Right renal pelvis (tissue), 4 donors: ENCODE measurements around the gene SZRD1. TPM values are rescaled to one million over a fixed set of nuclear protein-coding genes. Genes with fewer than 3 reads are reported as not detected.

Source experiments
- DNase-seq, 4 donors: peaks; one replicate each; pipeline ENCODE4 v3.0.0-alpha.2; 2013; ENCODE audit warnings: low read depth in 4 of 4, low spot score in 3 of 4, missing footprints in 1 of 4
- polyA plus RNA-seq, 4 donors: library from polyadenylated mRNA; unstranded; fragments of 120-200 nt; gene quantifications; one replicate each; pipeline ENCODE4 v1.2.1, GENCODE V29; 2013; ENCODE audit not compliant: insufficient read length in 4 of 4

Gene SZRD1
- polyA plus RNA-seq, 4 donors: 114 to 121 (median 116) TPM

DNA sequence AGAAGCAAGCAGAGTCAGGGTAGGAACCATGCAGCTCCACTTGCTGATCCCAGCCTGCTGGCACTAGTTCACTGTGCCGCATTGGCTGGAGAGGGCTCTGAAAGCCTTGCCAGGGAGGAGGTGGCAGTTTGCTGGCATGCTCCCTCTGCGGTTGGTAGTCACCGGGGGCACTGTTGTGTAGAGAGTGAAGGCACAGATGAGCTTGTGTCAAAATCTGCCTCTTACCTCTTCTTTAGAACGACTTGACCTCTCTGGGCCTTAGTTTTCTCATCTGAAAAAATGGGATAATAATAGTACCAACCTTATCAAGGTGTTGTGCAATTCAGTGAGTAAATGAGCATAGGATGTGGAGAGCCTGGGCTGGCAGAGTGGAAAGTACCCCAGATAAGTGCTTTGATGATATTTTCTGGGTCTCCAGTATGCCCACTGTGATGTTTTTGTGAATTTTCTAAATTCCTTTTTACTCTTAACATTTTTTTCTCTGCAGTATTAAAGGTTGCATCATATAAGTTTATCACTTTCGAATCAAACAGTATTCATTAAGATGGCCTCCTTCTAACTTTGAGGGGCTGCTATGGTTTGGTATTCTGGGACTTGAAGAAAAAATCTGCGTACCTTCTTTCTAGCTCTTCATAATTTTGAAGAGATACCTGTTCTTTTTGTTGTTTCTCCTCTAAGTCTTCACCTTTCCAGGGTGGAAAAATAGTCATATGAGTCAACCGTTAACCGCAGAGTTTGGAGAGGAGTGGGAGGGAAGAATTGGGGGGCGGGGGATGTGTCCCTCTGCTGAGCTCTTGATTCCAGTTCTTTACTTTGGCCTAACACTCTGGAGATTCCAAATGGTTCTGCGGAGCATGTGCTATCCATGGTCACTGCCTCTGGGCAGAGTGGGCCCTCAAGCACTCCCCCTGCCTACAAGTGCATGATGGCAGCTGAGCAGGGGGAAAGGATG lies 26.8 kb downstream of the SZRD1 start:
- DNase-seq: no peak

DNA sequence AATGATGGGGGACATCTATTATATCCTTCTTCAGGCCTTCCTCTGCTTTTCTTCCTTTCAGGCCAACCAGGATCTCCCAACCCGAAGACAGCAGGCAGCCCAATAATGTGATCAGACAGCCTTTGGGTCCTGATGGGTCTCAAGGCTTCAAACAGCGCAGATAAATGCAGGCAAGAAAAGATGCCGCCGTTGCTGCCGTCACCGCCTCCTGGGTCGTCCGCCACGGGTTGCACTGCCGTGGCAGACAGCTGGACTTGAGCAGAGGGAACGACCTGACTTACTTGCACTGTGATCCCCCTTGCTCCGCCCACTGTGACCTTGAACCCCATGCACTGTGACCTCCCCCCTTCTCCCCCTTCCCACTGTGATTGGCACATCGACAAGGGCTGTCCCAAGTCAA lies 27.9 kb downstream of the SZRD1 start:
- no peak for DNase-seq

DNA sequence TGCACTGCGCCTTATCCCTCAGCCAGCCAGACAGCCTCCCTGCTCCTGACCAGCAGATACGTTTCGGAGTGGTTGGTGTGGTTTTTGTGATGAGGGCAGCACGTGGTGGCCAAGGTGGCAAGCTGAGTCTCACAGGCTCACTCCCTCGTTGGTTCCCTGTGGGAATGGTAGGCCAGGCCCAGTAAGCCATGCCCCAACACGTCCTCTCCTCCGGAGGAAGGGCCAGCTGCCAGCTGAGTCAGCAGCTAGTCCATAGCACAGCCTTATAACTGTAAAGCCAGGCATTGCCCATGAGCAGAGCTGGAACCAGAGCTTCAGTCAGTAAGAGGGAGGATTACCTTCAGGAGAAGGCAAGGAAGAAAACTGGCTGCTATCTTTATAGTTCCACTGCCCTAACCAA lies 29.5 kb downstream of the SZRD1 start:
- DNase-seq: no peak

DNA sequence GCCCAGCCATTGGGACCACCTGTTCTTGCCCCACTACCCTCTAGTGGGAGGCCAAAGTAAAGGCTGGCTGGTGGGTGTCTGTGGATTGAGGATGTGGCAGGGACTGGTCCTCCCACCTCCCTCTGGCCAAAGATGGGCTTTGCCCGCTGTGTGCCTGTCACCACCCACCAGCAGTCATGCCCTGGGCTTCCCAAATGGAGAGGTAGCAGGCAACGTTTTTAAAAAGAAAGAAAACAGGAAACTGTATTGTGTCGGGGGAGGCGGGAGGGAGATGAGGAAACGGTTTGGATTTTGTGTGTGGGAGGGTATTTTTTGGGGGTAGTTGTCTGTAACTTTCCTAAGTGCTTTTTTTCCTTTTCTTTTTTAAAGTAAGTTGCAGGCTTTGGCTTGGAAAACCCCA lies 30.1 kb downstream of the SZRD1 start:
- no peak for DNase-seq

- DNase-seq: no peak
These were observed 31.4 kb downstream of the SZRD1 start for GRCh38 chr1:16398371-16398953.

- no peak for DNase-seq
These were observed 35.7 kb downstream of the SZRD1 start for GRCh38 chr1:16402742-16403141.

GRCh38 chr1:16405441-16405840 lies 38.4 kb downstream of the SZRD1 start:
- DNase-seq: no peak

GRCh38 chr1:16406868-16407267 lies 39.8 kb downstream of the SZRD1 start:
- DNase-seq: no peak

DNA sequence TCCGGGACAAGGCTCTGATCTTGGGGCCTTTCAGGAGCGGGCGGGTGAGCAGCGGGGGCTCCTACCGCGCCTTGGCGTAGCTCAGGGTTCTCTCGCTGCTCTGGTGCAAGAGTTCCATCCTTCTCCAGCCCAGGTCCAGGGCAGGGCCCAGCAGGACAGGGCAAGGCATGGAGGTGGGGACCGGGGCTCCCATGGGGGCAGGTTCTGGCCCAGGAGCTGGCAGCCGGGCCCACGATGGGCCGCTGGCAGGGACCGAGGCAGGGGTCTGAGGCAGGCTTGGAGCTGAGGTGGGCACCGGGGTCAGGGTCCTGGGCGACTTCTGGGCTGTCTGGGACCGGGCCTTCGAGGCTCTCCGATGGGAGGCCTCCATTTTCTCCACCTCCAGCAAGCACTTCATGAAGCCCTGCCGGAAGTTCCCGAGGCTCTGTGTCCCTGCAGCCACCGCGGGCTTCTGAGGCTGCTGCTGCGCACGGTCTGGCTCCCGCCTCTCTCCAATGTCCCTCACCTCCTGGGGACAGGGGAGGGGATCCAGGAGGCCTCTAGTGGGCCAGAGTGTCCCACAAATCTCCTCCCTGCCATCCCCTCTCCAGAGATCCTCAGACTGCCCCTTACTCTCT lies 42.6 kb downstream of the SZRD1 start:
- DNase-seq: no peak

DNA sequence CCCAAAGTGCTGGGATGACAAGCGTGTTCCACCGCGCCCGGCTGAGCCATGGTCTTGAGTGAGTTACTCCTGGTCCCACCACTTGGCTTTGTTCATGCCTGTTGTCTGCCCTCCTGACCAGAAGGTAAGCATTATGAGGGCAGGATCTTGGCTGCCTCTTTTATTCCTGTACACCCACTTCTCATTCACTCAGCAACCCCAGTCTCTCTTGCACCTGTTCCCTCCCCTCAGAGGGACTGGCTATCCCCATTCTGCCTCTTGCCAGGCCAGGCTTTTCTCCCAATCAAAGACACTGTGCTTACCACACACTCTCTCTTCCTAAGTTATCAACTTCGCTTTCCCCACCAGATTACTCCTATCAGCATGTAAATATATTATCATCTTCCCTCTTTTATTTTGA lies 43.8 kb downstream of the SZRD1 start:
- no peak for DNase-seq

GRCh38 chr1:16413191-16413590 lies 46.1 kb downstream of the SZRD1 start:
- DNase-seq: no peak

DNA sequence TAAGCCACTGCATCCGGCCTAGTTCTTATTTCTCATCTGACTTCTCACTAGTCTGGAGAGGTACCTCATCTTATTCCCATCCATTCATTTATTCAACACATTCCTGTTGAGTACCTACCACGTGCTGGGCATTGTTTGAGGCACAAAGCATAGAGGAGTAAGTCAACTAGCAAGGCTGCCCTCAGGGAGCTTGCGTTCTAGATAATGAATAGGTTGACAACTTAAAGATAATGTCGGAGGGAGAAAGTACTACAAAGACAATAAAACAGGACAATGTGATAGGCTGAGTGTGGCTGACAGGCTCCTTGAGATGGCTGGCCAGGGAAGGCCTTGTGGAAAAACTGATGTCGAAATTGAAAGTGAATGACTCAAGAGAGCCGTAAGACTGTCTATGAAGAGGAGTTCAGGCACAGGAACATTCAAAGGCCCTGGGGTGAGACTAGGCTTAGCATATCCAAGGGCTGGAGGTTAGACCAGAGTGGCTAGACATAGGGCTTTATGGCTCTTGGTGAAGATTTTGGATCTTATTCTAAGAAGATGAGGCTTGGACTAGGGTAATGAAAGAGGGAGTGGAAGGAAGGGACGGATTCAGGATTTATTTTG lies 51.9 kb downstream of the SZRD1 start:
- DNase-seq: no peak

DNA sequence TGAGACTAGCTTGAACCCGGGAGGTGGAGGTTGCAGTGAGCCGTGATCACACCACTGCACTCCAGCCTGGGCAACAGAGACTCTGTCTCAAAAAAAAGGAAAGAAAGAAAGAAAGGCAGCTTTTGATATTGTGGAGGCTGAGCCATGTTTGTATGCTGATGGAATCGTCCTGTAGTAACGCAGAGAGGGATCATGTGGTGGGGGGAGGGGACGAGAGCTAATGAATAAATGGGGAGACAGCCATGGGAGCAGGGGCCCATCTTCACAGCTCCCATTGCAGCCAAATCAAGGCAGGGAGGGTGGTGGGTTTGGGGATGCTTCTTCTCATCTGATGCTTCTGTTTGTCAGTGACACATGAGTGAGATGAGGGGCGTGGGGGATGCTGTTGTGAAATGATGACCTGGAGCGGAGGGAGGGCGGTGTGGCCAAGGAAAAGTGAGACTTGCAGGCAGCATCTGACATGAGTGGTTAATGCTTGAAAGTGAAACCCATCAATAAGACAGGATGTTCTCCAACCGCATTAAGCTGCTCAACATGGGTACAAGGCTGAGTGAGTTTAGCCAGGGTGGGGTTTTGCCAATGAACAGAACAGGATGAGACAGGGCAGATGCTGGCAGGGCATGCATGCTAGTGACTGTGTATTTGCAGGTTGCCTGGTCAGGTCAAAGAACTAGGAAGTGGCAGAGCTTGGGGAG lies 53.5 kb downstream of the SZRD1 start:
- DNase-seq: no peak

- DNase-seq: no peak
These were observed 54.2 kb downstream of the SZRD1 start for GRCh38 chr1:16421201-16421600.

GRCh38 chr1:16422041-16422440 lies 55.0 kb downstream of the SZRD1 start:
- no peak for DNase-seq

DNA sequence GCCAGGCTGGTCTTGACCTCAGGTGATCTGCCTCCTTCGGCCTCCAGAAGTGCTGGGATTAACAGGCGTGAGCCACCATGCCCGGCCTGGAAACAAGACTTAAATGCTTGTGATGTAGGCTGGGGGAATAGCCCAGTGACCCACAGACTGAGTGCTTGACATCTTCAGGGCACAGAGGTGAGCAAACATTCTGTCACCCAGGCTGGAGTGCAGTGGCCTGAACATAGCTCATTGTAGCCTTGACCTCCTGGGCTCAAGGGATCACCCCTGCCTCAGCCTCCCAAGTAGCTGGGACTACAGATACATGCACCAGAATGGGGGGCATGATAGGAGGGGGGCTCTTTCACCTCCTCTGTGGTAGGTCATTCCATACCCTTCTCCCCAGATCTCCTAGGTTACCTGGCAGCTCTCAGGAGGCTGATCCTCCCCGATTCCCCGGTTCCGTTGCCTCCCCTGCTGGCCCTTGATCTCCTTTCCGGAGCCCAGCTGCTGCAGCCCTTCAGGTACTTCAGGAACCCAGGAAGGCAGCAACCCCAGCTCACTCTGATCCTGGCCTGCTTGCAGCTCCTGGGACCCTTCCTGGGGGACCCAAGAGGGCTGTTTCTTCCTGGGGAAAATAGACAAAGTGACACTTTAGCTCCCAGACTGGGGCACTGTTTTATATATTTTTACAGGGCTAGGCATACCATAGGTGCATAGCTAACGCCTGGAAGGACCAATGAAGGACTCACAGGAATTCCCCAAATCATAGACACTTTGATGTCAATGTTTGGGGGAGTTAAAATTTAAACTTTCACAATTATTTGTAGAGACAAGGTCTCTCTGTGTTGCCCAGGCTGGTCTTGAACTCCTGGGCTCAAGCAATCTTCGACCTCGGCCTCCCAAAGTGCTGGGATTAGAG lies 58.3 kb downstream of the SZRD1 start:
- no peak for DNase-seq

DNA sequence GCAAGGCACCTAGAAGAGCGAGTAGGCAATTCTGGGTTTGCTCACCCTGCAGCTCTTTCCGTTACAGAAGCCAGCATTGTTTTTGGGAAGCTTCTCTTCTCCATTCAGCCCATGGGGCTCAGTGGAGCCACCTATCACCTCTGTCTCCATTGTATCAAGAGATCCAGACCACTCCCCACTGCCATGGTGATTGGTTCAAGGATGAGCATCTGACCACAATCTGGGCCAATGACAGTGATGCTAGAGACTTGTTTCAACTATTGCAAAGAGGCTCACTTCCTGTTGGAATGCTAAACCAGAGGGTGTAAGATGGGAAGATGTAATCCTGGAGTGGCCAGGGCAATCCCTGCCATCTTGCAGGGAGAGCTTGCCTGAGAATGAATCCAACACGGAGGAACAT lies 63.6 kb downstream of the SZRD1 start:
- DNase-seq: no peak

DNA sequence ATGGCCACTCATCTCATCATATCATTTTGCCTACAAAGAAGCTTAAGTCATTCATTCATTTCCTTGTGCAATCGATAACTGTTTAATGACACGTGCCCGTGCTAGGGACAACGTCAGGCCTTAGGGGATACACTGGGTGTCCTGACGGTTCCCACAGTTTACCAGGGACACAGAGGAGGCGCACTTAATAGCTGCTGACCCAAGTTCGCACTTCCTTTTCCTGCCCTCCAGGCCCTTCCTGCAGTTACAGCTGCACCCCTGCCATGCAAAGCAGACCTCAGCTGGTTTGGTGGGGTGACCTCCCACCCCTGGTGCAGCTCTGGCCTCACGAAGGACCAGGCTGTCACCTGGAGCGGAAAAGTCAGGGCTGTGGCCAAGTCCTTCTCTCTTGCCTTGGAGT lies 66.0 kb downstream of the SZRD1 start:
- DNase-seq: no peak

GRCh38 chr1:16434007-16434406 lies 67.0 kb downstream of the SZRD1 start:
- no peak for DNase-seq

DNA sequence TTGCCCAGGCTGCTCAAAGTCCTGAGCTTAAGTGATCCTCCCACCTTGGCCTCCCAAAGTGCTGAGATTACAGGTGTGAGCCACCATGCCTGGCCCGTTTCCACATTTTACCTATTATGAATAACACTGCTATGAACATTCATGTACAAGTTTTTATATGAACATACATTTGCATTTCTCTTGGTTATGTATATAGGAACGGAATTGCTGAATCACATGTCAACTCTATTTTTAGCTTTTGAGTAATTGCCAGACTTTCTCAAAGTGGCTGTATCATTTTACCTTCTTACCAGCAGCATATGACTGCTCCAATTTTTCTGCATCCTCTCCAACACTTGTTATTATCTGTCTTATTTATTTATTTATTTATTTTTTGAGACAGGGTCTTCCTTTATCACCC lies 67.5 kb downstream of the SZRD1 start:
- DNase-seq: no peak
